ENCODE results near the gene ZDHHC14.

Gene ZDHHC14

GRCh38 chr6:157620944-157621343, 240.0 kb downstream of the ZDHHC14 start:
- H3K36me3 Mint-ChIP-seq (ENCODE audit: low read depth): peaks cover 3% of the 10 kb centered on the region
- H3K27me3 Mint-ChIP-seq (ENCODE audit: low read depth): no peaks in the 10 kb centered on the region
- no peak overlapping the region for H3K27ac Mint-ChIP-seq
- H3K4me1 Mint-ChIP-seq (ENCODE audit: low read depth): peaks cover 2% of the 10 kb centered on the region
- H3K9me3 Mint-ChIP-seq: peaks cover 9% of the 10 kb centered on the region
- no peak overlapping the region for H3K4me3 Mint-ChIP-seq

GRCh38 chr6:157621406-157621805, 240.4 kb downstream of the ZDHHC14 start:
- no peak overlapping the region for H3K4me3 Mint-ChIP-seq
- H3K27me3 Mint-ChIP-seq (ENCODE audit: low read depth): no peaks in the 10 kb centered on the region
- no peak overlapping the region for H3K27ac Mint-ChIP-seq
- H3K4me1 Mint-ChIP-seq (ENCODE audit: low read depth): peaks cover 2% of the 10 kb centered on the region
- peaks cover 3% of the 10 kb centered on the region for H3K36me3 Mint-ChIP-seq (ENCODE audit: low read depth)
- peaks cover 9% of the 10 kb centered on the region for H3K9me3 Mint-ChIP-seq

- peaks cover 2% of the 10 kb centered on the region for H3K4me1 Mint-ChIP-seq (ENCODE audit: low read depth)
- no peaks in the 10 kb centered on the region for H3K27me3 Mint-ChIP-seq (ENCODE audit: low read depth)
- H3K4me3 Mint-ChIP-seq: no peak overlapping the region
- peaks cover 3% of the 10 kb centered on the region for H3K36me3 Mint-ChIP-seq (ENCODE audit: low read depth)
- H3K9me3 Mint-ChIP-seq: peaks cover 9% of the 10 kb centered on the region
- H3K27ac Mint-ChIP-seq: no peak overlapping the region
These were observed 241.4 kb downstream of the ZDHHC14 start for GRCh38 chr6:157622427-157622826.

- Mint-ChIP-seq H3K27ac (no peak overlapping the region), H3K27me3 (ENCODE audit: low read depth) (no peaks in the 10 kb centered on the region), H3K9me3 (peaks cover 9% of the 10 kb centered on the region), H3K36me3 (ENCODE audit: low read depth) (peaks cover 3% of the 10 kb centered on the region), H3K4me3 (no peak overlapping the region), H3K4me1 (ENCODE audit: low read depth) (no peaks in the 10 kb centered on the region)
These were observed 244.1 kb downstream of the ZDHHC14 start for GRCh38 chr6:157625111-157625510.

GRCh38 chr6:157625764-157626163, 244.8 kb downstream of the ZDHHC14 start:
- Mint-ChIP-seq H3K27ac (no peak overlapping the region), H3K36me3 (ENCODE audit: low read depth) (peaks cover 3% of the 10 kb centered on the region), H3K27me3 (ENCODE audit: low read depth) (no peaks in the 10 kb centered on the region), H3K4me3 (no peak overlapping the region), H3K9me3 (peaks cover 9% of the 10 kb centered on the region), H3K4me1 (ENCODE audit: low read depth) (no peaks in the 10 kb centered on the region)

GRCh38 chr6:157627195-157627966, 246.4 kb downstream of the ZDHHC14 start:
- Mint-ChIP-seq H3K4me3 (no peak overlapping the region), H3K27ac (no peak overlapping the region), H3K4me1 (ENCODE audit: low read depth) (no peaks in the 10 kb centered on the region), H3K27me3 (ENCODE audit: low read depth) (no peaks in the 10 kb centered on the region), H3K36me3 (ENCODE audit: low read depth) (peaks cover 3% of the 10 kb centered on the region), H3K9me3 (peaks cover 9% of the 10 kb centered on the region)

GRCh38 chr6:157628463-157628862, 247.5 kb downstream of the ZDHHC14 start:
- H3K4me3 Mint-ChIP-seq: no peak overlapping the region
- H3K27me3 Mint-ChIP-seq (ENCODE audit: low read depth): no peaks in the 10 kb centered on the region
- H3K9me3 Mint-ChIP-seq: no peaks in the 10 kb centered on the region
- no peak overlapping the region for H3K27ac Mint-ChIP-seq
- H3K36me3 Mint-ChIP-seq (ENCODE audit: low read depth): no peaks in the 10 kb centered on the region
- no peaks in the 10 kb centered on the region for H3K4me1 Mint-ChIP-seq (ENCODE audit: low read depth)

GRCh38 chr6:157629220-157629619, 248.2 kb downstream of the ZDHHC14 start:
- Mint-ChIP-seq H3K36me3 (ENCODE audit: low read depth) (no peaks in the 10 kb centered on the region), H3K27ac (no peak overlapping the region), H3K4me3 (no peak overlapping the region), H3K9me3 (no peaks in the 10 kb centered on the region), H3K4me1 (ENCODE audit: low read depth) (no peaks in the 10 kb centered on the region), H3K27me3 (ENCODE audit: low read depth) (no peaks in the 10 kb centered on the region)

- Mint-ChIP-seq H3K4me3 (no peak overlapping the region), H3K4me1 (ENCODE audit: low read depth) (no peaks in the 10 kb centered on the region), H3K9me3 (no peaks in the 10 kb centered on the region), H3K27ac (no peak overlapping the region), H3K36me3 (ENCODE audit: low read depth) (no peaks in the 10 kb centered on the region), H3K27me3 (ENCODE audit: low read depth) (no peaks in the 10 kb centered on the region)
These were observed 249.6 kb downstream of the ZDHHC14 start for GRCh38 chr6:157630463-157631080.

- H3K27me3 Mint-ChIP-seq (ENCODE audit: low read depth): no peaks in the 10 kb centered on the region
- H3K27ac Mint-ChIP-seq: no peak overlapping the region
These were observed 250.4 kb downstream of the ZDHHC14 start for GRCh38 chr6:157631412-157631811.

GRCh38 chr6:157631838-157632614, 251.0 kb downstream of the ZDHHC14 start:
- H3K27ac Mint-ChIP-seq: no peak overlapping the region
- no peak overlapping the region for H3K4me3 Mint-ChIP-seq
- peaks cover 1% of the 10 kb centered on the region for H3K36me3 Mint-ChIP-seq (ENCODE audit: low read depth)
- H3K9me3 Mint-ChIP-seq: no peaks in the 10 kb centered on the region
- no peaks in the 10 kb centered on the region for H3K4me1 Mint-ChIP-seq (ENCODE audit: low read depth)
- peaks cover 4% of the 10 kb centered on the region for H3K27me3 Mint-ChIP-seq (ENCODE audit: low read depth)

More at GRCh38 chr6:157631412-157631811, 250.4 kb downstream of the ZDHHC14 start:
- no peaks in the 10 kb centered on the region for H3K36me3 Mint-ChIP-seq (ENCODE audit: low read depth)
- no peaks in the 10 kb centered on the region for H3K9me3 Mint-ChIP-seq
- H3K4me1 Mint-ChIP-seq (ENCODE audit: low read depth): no peaks in the 10 kb centered on the region
- no peak overlapping the region for H3K4me3 Mint-ChIP-seq

- H3K4me1 Mint-ChIP-seq (ENCODE audit: low read depth): no peaks in the 10 kb centered on the region
These were observed 251.8 kb downstream of the ZDHHC14 start for GRCh38 chr6:157632821-157633220.

GRCh38 chr6:157634546-157634945, 253.6 kb downstream of the ZDHHC14 start:
- H3K9me3 Mint-ChIP-seq: no peaks in the 10 kb centered on the region

More at GRCh38 chr6:157632821-157633220, 251.8 kb downstream of the ZDHHC14 start:
- H3K27me3 Mint-ChIP-seq (ENCODE audit: low read depth): peaks cover 5% of the 10 kb centered on the region
- no peak overlapping the region for H3K27ac Mint-ChIP-seq
- H3K36me3 Mint-ChIP-seq (ENCODE audit: low read depth): peaks cover 1% of the 10 kb centered on the region
- no peak overlapping the region for H3K4me3 Mint-ChIP-seq
- H3K9me3 Mint-ChIP-seq: no peaks in the 10 kb centered on the region

GRCh38 chr6:157635388-157636244, 254.6 kb downstream of the ZDHHC14 start:
- no peak overlapping the region for H3K27ac Mint-ChIP-seq
- H3K4me3 Mint-ChIP-seq: no peak overlapping the region
- no peaks in the 10 kb centered on the region for H3K9me3 Mint-ChIP-seq
- peaks cover 1% of the 10 kb centered on the region for H3K36me3 Mint-ChIP-seq (ENCODE audit: low read depth)
- H3K27me3 Mint-ChIP-seq (ENCODE audit: low read depth): peaks cover 9% of the 10 kb centered on the region
- peaks cover 6% of the 10 kb centered on the region for H3K4me1 Mint-ChIP-seq (ENCODE audit: low read depth)

More at GRCh38 chr6:157634546-157634945, 253.6 kb downstream of the ZDHHC14 start:
- Mint-ChIP-seq H3K27me3 (ENCODE audit: low read depth) (peaks cover 5% of the 10 kb centered on the region), H3K4me1 (ENCODE audit: low read depth) (peaks cover 2% of the 10 kb centered on the region), H3K4me3 (no peak overlapping the region), H3K27ac (no peak overlapping the region), H3K36me3 (ENCODE audit: low read depth) (peaks cover 1% of the 10 kb centered on the region)
